HG02610 (cell line): ENCODE measurements around the gene ZDHHC8.

Experiments used
- ATAC-seq: cut with Tn5 transposase; IDR thresholded peaks from one replicate; pipeline ENCODE4 v1.9.1; 2021; ENCODE audit warnings: mild to moderate bottlenecking, moderate library complexity; ENCODE audit not compliant: unreplicated experiment

The ZDHHC8 gene

DNA sequence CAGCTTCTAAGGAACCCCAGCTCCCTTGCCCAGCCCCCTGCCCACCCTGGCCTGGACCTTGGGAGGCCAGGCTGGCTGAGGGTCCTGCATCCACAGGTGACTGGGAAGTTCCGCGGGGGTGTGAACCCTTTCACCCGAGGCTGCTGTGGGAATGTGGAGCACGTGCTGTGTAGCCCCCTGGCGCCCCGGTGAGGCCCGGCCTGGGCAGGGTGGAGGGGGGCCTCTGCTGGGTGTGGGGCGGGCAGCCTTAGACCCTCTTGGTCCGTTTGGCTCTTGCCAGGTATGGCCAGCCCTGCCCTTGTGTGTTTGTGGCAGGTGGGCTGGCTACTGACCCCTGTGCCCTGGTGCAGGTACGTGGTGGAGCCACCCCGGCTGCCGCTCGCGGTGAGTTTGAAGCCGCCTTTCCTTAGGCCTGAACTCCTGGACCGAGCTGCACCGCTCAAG lies 8.9 kb downstream of the ZDHHC8 start:
- no peak for ATAC-seq

DNA sequence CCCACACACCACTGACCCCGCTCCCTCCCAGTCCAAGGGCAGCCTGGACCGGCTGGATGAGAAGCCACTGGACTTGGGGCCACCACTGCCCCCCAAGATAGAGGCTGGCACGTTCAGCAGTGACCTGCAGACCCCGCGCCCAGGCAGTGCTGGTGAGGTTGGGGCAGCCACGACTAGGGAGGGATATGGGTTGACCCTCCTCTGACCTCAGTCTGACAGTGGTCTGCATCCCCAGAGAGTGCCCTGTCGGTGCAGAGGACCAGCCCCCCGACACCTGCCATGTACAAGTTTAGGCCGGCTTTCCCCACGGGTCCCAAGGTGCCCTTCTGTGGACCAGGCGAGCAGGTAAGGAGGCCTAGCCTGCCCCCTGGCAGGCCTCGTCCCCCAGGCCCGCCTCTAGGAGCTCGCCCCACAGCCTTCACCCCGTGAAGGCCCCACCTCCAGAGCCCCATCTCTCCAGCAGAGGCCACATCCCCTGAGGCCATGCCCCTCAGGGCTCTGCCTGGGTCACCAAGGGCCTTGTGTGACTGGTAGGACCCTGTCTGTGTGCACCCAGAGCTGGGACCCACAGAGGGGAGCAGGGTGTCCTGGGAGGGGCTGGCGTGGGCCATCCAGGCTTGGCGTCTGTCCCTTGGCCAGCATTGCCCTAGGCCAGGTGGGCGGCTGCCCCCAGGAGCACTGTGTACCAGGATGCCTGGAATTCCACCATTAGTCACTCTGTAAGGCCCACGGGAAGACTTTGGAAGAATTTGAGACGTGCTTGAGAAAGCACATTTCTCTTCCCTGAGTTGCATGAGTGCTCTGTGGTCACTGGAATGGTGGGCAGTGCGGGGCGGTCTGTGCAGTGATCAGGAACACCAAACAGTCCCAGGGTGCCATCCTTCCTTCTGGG lies 9.8 kb downstream of the ZDHHC8 start:
- no peak for ATAC-seq

DNA sequence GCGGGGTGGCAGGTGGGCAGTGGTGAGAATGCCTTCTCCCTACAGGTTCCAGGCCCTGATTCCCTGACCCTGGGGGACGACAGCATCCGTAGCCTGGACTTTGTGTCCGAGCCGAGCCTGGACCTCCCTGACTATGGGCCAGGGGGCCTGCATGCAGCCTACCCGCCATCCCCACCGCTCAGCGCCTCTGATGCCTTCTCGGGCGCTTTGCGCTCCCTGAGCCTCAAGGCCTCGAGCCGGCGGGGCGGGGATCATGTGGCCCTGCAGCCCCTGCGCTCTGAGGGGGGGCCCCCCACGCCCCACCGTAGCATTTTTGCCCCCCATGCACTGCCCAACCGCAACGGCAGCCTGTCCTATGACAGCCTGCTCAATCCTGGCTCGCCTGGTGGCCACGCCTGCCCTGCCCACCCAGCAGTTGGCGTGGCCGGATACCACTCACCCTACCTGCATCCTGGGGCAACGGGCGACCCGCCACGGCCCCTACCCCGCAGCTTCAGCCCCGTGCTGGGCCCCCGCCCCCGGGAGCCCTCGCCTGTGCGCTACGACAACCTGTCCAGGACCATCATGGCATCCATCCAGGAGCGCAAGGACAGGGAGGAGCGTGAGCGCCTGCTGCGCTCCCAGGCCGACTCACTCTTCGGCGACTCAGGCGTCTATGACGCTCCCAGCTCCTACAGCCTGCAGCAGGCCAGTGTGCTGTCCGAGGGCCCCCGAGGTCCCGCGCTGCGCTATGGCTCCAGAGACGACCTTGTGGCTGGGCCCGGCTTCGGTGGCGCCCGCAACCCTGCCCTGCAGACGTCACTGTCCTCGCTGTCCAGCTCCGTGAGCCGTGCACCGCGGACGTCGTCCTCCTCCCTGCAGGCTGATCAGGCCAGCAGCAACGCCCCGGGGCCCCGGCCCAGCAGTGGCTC lies 11.4 kb downstream of the ZDHHC8 start:
- ATAC-seq = no peak

DNA sequence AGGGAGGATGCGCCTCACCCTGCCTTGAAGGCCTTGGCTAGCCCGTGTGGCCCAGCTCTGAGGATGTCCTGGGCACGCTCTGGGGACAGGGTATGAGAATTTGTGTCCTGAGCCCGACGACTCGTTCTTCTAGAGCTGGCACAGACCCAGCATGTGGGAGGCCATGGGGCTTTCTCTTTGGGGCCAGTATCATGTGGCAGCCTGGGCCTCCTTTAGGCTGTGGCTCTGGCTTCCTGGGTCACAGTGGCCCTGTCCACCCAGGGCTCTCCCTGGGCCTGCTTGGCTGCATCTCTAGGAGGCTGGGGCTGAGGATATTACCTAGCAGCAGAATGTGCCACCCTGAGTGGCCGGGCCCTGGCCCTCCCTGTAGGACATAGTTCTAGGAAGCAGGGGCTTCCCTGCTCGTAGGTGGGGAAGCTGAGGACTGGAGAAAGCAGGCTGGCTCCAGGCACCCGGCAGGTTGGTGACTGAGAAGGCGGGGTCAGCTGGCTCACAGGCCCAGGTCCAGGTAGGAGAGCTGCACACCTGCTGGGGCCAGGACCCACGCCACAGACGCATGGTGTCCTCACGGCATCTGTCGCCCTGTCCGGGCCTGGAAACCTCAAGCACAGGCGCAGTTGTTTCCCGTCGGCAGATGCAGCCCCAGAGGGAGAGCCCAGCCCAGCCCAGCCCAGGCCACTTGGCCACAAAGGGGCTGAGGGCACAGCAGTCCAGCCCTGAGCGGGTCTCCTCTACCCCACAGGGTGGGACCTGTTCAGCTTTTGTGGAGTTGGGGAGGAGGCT lies 12.5 kb downstream of the ZDHHC8 start:
- no peak for ATAC-seq

DNA sequence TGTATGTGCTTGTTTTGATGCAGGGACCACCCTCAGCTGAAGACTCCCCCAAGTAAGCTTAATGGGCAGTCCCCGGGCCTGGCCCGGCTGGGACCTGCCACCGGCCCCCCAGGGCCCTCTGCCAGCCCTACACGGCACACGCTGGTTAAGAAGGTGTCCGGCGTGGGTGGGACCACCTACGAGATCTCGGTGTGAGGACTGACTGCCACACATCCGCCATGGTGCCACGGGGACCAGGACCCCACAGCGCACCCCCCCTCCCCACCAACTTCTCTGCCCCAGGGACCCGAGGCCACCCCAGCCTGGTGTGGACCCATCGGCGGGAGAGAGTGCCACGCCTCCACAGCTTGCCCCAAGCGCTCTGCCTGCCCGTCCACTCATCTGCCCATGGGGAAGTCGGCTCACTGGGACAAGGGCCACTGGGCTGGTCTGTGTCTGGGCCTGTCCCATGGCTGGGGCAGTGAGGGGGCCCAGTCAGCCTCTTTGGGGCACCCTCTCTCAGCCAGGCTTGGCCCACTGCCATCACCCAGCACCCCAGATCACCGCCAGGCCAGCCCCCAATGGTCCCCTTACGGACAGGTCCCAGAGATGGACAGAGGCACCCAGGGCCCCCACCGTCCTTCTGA lies 13.7 kb downstream of the ZDHHC8 start:
- ATAC-seq = no peak

- ATAC-seq = no peak
Measured at GRCh38 chr22:20145832-20146223, 14.2 kb downstream of the ZDHHC8 start.

DNA sequence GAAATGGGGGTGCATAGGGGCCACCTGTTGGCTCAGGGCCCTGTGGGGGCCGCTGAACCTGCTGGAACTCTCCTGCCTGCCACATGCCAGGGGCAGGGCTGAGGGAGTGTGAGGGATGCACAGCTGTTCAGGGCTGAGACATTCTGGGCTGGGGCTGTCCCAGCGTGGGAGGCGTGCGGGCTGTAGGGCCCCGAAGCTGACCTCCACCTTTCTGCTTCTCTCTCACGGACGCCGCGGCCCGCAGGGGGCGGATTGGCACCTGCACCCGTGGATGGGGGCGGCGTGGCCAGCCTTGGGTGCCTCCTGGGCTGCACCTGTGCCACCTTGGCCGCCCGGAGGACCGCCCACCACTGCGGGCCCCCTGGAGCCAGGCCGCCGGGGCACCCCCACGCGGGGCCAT lies 15.2 kb downstream of the ZDHHC8 start:
- no peak for ATAC-seq

- ATAC-seq = no peak
Measured at GRCh38 chr22:20147237-20147988, 15.8 kb downstream of the ZDHHC8 start.

- ATAC-seq = no peak
Measured at GRCh38 chr22:20148414-20148813, 16.8 kb downstream of the ZDHHC8 start.

- no peak for ATAC-seq
Measured at GRCh38 chr22:20149257-20150250, 17.9 kb downstream of the ZDHHC8 start.

DNA sequence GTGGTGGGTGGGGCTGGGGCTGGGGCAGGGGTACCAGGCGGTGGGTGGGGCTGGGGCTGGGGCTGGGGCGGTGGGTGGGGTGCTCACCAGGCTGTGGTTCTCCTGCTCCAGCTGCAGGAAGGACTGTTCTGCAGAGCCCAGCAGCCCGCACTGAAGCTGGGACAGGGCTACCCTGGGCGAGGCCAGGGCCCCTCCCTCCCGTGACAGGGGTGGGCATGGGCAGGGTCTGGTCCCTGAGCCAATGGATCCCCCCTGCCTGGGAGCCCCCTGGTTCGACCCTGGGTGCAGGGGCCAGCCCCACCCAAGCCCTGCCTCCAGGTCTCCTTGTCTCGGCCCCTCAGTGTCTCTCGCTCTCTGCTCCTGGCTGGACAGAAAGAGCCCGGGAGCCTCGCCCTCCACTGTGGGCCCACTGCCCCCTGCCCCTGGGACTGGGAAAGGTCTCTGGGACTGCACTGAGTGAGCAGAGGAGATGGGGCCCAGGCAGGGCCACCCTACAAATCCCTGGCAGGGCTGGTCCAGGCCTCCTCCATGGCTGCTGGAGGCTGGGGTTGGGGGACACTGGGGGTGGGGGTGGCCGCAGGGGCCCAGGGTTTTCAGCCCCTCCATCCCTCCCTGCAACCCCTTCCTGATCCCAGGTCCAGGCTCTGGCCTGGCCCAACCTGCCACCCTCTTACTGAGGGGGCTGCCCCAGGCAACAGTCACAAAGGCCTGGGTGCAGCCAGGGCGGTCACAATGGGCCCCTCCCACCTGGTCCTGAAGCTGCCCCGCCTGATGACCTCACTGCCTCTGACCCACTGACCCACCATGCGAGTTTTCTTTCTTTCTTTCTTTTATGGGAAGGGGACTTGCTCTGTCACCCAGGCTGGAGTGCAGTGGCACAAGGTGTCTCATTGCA lies 19.0 kb downstream of the ZDHHC8 start, which contains the start of gene CCDC188:
Gene CCDC188, minus strand, starts transcription at position 675 of the 895 bp plus-strand sequence. Its CDS starts 69 bp downstream, at position 606.
- ATAC-seq = no peak

DNA sequence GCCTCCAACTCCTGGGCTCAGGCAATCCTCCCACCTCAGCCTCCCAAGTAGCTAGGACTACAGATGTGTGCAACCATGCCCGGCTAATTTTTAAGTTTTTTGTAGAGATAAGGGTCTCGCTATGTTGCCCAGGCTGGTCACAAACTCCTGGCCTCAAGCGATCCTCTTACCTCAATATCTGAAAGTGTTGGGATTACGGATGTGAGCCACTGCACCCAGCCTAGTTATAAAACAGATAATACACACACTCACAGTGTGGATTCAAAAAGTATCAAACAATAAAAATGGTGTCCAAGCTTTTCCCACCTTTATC lies 19.6 kb downstream of the ZDHHC8 start:
- no peak for ATAC-seq

DNA sequence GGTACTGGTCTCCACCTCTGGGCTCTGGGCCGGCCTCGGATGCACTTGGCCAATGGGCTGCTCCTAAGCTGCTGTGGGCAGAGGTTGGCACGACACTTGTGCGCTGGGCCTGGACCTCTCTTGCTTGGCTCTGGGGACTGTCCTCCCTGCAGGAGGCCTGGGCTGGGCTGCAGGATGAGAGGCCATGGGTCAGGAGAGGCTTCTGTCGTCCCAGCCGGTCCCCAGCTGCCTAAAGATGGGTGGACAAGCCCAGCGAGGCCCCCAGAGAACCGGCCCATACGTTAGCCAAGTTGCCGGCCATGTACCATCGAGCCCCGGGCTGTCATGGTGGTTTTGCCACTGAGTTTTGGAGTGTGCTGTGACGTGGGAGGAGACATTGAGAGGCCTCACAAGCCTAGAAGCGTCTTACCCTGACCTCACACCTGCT lies 20.9 kb downstream of the ZDHHC8 start:
- ATAC-seq = no peak

GRCh38 chr22:20153945-20154344 lies 22.3 kb downstream of the ZDHHC8 start:
- no peak for ATAC-seq

GRCh38 chr22:20154602-20155187 lies 23.1 kb downstream of the ZDHHC8 start:
- no peak for ATAC-seq

DNA sequence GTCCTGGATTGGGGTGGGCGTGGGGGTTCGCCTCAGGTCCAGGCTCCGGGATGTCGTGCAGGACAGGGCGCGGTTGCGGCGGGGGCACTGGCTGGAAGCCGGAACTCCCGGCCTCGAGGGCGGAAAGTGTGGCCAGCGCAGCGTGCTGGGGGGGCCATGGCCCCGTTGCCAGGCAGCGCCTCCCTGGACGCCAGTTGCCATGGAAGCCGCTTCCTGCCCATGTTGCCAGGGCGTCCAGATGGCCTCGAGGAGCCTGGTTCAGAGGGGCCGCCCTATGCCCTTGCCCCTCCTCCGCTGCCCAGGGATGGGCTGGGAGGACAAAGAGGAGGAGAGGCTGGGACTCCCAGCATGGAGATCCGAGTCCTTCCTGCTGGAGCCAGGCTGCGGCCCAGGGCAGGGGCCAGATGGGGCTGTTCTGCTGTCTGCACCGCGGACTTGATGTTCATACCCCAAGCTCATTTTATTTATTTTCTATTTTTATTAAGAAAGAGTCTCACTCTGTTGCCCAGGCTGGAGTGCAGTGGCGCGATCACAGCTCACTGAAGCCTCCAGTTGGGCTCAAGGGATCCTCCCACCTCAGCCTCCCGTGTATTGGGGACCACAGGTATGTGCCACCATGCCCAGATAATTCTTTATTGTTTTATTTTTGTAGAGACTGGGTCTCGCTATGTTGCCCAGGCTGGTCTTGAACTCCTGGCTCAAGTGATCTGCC lies 23.9 kb downstream of the ZDHHC8 start:
- no peak for ATAC-seq

GRCh38 chr22:20156042-20156389 lies 24.4 kb downstream of the ZDHHC8 start:
- no peak for ATAC-seq
